Measurements from ENCODE around the gene TNFRSF25. TPM values are rescaled to one million over a fixed set of nuclear protein-coding genes. Genes with fewer than 3 reads are reported as not detected.
"Not testable (repeated sequence)": the region's sequence is repeated elsewhere in the genome, so short reads cannot be mapped to it uniquely, and the experiment has no call there.

The TNFRSF25 gene
- total RNA-seq, 2 experiments from 2014 or later = 47.7 to 55.8 TPM

- ATAC-seq; H3K9me3 Mint-ChIP-seq (ENCODE audit: insufficient read depth); DNase-seq; H3K27ac Mint-ChIP-seq; H3K36me3 Mint-ChIP-seq (ENCODE audit: low read depth); H3K4me3 Mint-ChIP-seq; POLR2A ChIA-PET: not testable (repeated sequence)
- CTCF ChIA-PET = interaction anchor here (0.8 to 2.0 kb wide), 6 partner anchors 8 to 209 kb away, joined by 3 to 9 read pairs (median 4); no protein-coding TSS in a partner anchor
- H3K4me1 Mint-ChIP-seq (ENCODE audit: low read depth) = peaks cover 23% of the 10 kb centered on the region
- H3K27me3 Mint-ChIP-seq (ENCODE audit: low read depth) = peaks cover 43% of the 10 kb centered on the region
Measured at GRCh38 chr1:6455752-6456520, 10.0 kb downstream of the TNFRSF25 start.

GRCh38 chr1:6454856-6455751 is 10.9 kb downstream of the TNFRSF25 start:
- POLR2A ChIA-PET = interaction anchor here (0.8 kb wide), 1 partner anchor 218 kb away, joined by 3 read pairs; no protein-coding TSS in a partner anchor
- no peak overlapping the region for H3K27ac Mint-ChIP-seq

GRCh38 chr1:6453895-6454855 is 11.8 kb downstream of the TNFRSF25 start:
- Mint-ChIP-seq H3K4me1 (ENCODE audit: low read depth) (peaks cover 11% of the 10 kb centered on the region), H3K27me3 (ENCODE audit: low read depth) (peaks cover 55% of the 10 kb centered on the region)
- not testable (repeated sequence) for H3K27ac Mint-ChIP-seq; DNase-seq; ATAC-seq; H3K36me3 Mint-ChIP-seq (ENCODE audit: low read depth); H3K9me3 Mint-ChIP-seq (ENCODE audit: insufficient read depth); H3K4me3 Mint-ChIP-seq
- ChIA-PET CTCF (interaction anchor here (0.9 to 2.1 kb wide), 6 partner anchors 9 to 208 kb away, joined by 3 to 9 read pairs (median 6); no protein-coding TSS in a partner anchor), POLR2A (interaction anchor here (0.8 kb wide), 1 partner anchor 217 kb away, joined by 3 read pairs; no protein-coding TSS in a partner anchor)

More at GRCh38 chr1:6454856-6455751, 10.9 kb downstream of the TNFRSF25 start:
- Mint-ChIP-seq H3K36me3 (ENCODE audit: low read depth) (no peaks in the 10 kb centered on the region), H3K9me3 (ENCODE audit: insufficient read depth) (no peaks in the 10 kb centered on the region), H3K4me1 (ENCODE audit: low read depth) (peaks cover 15% of the 10 kb centered on the region), H3K4me3 (no peak overlapping the region), H3K27me3 (ENCODE audit: low read depth) (peaks cover 49% of the 10 kb centered on the region)
- ATAC-seq (peak; percentile 47), DNase-seq (no peak)
- CTCF ChIA-PET = interaction anchor here (0.8 to 2.1 kb wide), 9 partner anchors 8 to 209 kb away, joined by 3 to 9 read pairs (median 4); no protein-coding TSS in a partner anchor

- peaks cover 59% of the 10 kb centered on the region for H3K27me3 Mint-ChIP-seq (ENCODE audit: low read depth)
- no peak overlapping the region for H3K4me3 Mint-ChIP-seq
- no peak overlapping the region for H3K27ac Mint-ChIP-seq
- POLR2A ChIA-PET = interaction anchor here (1.6 kb wide), 1 partner anchor 9 kb away, joined by 5 read pairs; no protein-coding TSS in a partner anchor
- H3K9me3 Mint-ChIP-seq (ENCODE audit: insufficient read depth) = no peaks in the 10 kb centered on the region
- peaks cover 23% of the 10 kb centered on the region for H3K4me1 Mint-ChIP-seq (ENCODE audit: low read depth)
- CTCF ChIA-PET = interaction anchor here (0.7 to 2.5 kb wide), 2 partner anchors 13 to 28 kb away, joined by 5 to 12 read pairs; no protein-coding TSS in a partner anchor
- DNase-seq (no peak), ATAC-seq (no peak)
- H3K36me3 Mint-ChIP-seq (ENCODE audit: low read depth) = no peaks in the 10 kb centered on the region
Measured at GRCh38 chr1:6450943-6451373, 15.0 kb downstream of the TNFRSF25 start.

- H3K36me3 Mint-ChIP-seq (ENCODE audit: low read depth); H3K9me3 Mint-ChIP-seq (ENCODE audit: insufficient read depth); DNase-seq; H3K27ac Mint-ChIP-seq; H3K4me3 Mint-ChIP-seq; ATAC-seq: not testable (repeated sequence)
- peaks cover 21% of the 10 kb centered on the region for H3K4me1 Mint-ChIP-seq (ENCODE audit: low read depth)
- ChIA-PET POLR2A (interaction anchor here (1.6 kb wide), 1 partner anchor 9 kb away, joined by 5 read pairs; no protein-coding TSS in a partner anchor), CTCF (interaction anchor here (0.7 to 2.7 kb wide), 3 partner anchors 12 to 28 kb away, joined by 5 to 15 read pairs (median 12); no protein-coding TSS in a partner anchor)
- H3K27me3 Mint-ChIP-seq (ENCODE audit: low read depth) = peaks cover 58% of the 10 kb centered on the region
Measured at GRCh38 chr1:6450486-6450885, 15.5 kb downstream of the TNFRSF25 start.

- Mint-ChIP-seq H3K36me3 (ENCODE audit: low read depth) (no peaks in the 10 kb centered on the region), H3K27ac (no peak overlapping the region), H3K4me3 (no peak overlapping the region), H3K4me1 (ENCODE audit: low read depth) (peaks cover 20% of the 10 kb centered on the region), H3K9me3 (ENCODE audit: insufficient read depth) (no peaks in the 10 kb centered on the region), H3K27me3 (ENCODE audit: low read depth) (peaks cover 59% of the 10 kb centered on the region)
- no peak for ATAC-seq
- ChIA-PET CTCF (interaction anchor here (0.7 to 2.7 kb wide), 6 partner anchors 9 to 101 kb away, joined by 3 to 15 read pairs (median 4); partner anchors contain the start of gene PLEKHG5), POLR2A (interaction anchor here (0.9 to 1.6 kb wide), 3 partner anchors 10 to 296 kb away, joined by 3 to 5 read pairs (median 4); no protein-coding TSS in a partner anchor)
- no peak for DNase-seq
Measured at GRCh38 chr1:6450005-6450450, 15.9 kb downstream of the TNFRSF25 start.

GRCh38 chr1:6448749-6449631 is 17.0 kb downstream of the TNFRSF25 start:
- no peaks in the 10 kb centered on the region for H3K36me3 Mint-ChIP-seq (ENCODE audit: low read depth)
- POLR2A ChIA-PET = interaction anchor here (0.9 to 1.0 kb wide), 2 partner anchors 11 to 297 kb away, joined by 3 to 4 read pairs; no protein-coding TSS in a partner anchor
- CTCF ChIA-PET = interaction anchor here (0.7 to 2.7 kb wide), 10 partner anchors 8 to 322 kb away, joined by 3 to 15 read pairs (median 4); partner anchors contain the start of genes HES2 and PLEKHG5
- peaks cover 57% of the 10 kb centered on the region for H3K27me3 Mint-ChIP-seq (ENCODE audit: low read depth)
- no peak overlapping the region for H3K4me3 Mint-ChIP-seq
- H3K4me1 Mint-ChIP-seq (ENCODE audit: low read depth) = peaks cover 18% of the 10 kb centered on the region
- no peaks in the 10 kb centered on the region for H3K9me3 Mint-ChIP-seq (ENCODE audit: insufficient read depth)
- ATAC-seq (peak; percentile 26), DNase-seq (no peak)
- no peak overlapping the region for H3K27ac Mint-ChIP-seq

GRCh38 chr1:6447818-6448748 is 17.9 kb downstream of the TNFRSF25 start:
- DNase-seq (no peak), ATAC-seq (peak; percentile 47)
- Mint-ChIP-seq H3K27me3 (ENCODE audit: low read depth) (peaks cover 48% of the 10 kb centered on the region), H3K4me1 (ENCODE audit: low read depth) (peaks cover 16% of the 10 kb centered on the region), H3K9me3 (ENCODE audit: insufficient read depth) (no peaks in the 10 kb centered on the region), H3K27ac (no peak overlapping the region), H3K4me3 (no peak overlapping the region), H3K36me3 (ENCODE audit: low read depth) (no peaks in the 10 kb centered on the region)
- ChIA-PET CTCF (interaction anchor here (0.6 to 2.7 kb wide), 7 partner anchors 10 to 323 kb away, joined by 3 to 15 read pairs (median 3); partner anchors contain the start of gene HES2), POLR2A (no interaction called here)

All from activated CD8-positive, alpha-beta T cell treated with anti-CD3 and anti-CD28 coated beads, Interleukin-2, amount 10 ng/mL, durations not matched to agents 7 days and 5 days (primary cell).